NB4 (cell line): ENCODE data around the gene NUTM2B.
"Not testable (repeated sequence)": the region's sequence is repeated elsewhere in the genome, so short reads cannot be mapped to it uniquely, and the experiment has no call there.

Experiments
- POLR2A ChIP-seq: IDR thresholded peaks from 2 replicates; pipeline ENCODE4 v1.6.1; 2011; ENCODE audit warnings: mild to moderate bottlenecking; ENCODE audit not compliant: insufficient read length; ENCODE audit errors: extremely low read depth
- TF ChIP-seq, protein P1 (sequence below): IDR thresholded peaks from one replicate; pipeline ENCODE4 v1.5.1; 2012; ENCODE audit warnings: low read depth, low read length
- TF ChIP-seq, protein P2 (sequence below): IDR thresholded peaks from 2 replicates; pipeline ENCODE4 v1.6.1; 2011; ENCODE audit warnings: low read depth, low read length

DNA sequence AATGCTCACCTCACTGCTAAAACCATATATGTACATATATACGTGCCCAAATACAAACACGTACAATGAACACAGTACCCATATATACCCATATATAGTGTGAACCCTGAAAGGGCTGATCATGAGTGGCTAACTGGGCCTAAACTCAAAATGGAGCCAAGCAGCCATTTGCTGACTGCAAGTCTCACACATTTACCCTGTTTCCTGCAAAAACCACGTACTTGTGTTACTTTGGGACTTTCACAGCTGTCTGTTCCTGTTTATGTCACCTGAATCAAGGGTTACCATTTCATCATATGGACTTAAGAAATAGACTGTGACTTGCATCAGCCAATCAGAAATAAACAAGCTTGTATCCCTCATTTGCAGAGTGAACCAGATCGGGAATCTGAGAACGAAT is 5.9 kb upstream of the NUTM2B start:
- TF ChIP-seq POLR2A, result not testable (repeated sequence)
- TF ChIP-seq, protein P1, sequence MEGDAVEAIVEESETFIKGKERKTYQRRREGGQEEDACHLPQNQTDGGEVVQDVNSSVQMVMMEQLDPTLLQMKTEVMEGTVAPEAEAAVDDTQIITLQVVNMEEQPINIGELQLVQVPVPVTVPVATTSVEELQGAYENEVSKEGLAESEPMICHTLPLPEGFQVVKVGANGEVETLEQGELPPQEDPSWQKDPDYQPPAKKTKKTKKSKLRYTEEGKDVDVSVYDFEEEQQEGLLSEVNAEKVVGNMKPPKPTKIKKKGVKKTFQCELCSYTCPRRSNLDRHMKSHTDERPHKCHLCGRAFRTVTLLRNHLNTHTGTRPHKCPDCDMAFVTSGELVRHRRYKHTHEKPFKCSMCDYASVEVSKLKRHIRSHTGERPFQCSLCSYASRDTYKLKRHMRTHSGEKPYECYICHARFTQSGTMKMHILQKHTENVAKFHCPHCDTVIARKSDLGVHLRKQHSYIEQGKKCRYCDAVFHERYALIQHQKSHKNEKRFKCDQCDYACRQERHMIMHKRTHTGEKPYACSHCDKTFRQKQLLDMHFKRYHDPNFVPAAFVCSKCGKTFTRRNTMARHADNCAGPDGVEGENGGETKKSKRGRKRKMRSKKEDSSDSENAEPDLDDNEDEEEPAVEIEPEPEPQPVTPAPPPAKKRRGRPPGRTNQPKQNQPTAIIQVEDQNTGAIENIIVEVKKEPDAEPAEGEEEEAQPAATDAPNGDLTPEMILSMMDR, result not testable (repeated sequence)
- TF ChIP-seq, protein P2, sequence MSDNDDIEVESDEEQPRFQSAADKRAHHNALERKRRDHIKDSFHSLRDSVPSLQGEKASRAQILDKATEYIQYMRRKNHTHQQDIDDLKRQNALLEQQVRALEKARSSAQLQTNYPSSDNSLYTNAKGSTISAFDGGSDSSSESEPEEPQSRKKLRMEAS, result not testable (repeated sequence)
